Measurements from ENCODE around the gene MIB2. TPM values are rescaled to one million over a fixed set of nuclear protein-coding genes. Genes with fewer than 3 reads are reported as not detected.
"Not testable (repeated sequence)": the region's sequence is repeated elsewhere in the genome, so short reads cannot be mapped to it uniquely, and the experiment has no call there.

MIB2 gene
- total RNA-seq, 1 donor from 2014 or later = 108 TPM

GRCh38 chr1:1672181-1672965, 57.1 kb downstream of the MIB2 start:
- H3K36me3 Mint-ChIP-seq (ENCODE audit: unreplicated experiment) = peaks cover 33% of the 10 kb centered on the region
- H3K4me3 Mint-ChIP-seq (ENCODE audit: unreplicated experiment) = no peak overlapping the region
- no peaks in the 10 kb centered on the region for H3K9me3 Mint-ChIP-seq (ENCODE audit: unreplicated experiment)
- TF ChIP-seq CTCF (IDR thresholded peaks at IDR 0.05) = no peak
- no peaks in the 10 kb centered on the region for H3K27me3 Mint-ChIP-seq (ENCODE audit: unreplicated experiment)
- no peak overlapping the region for H3K27ac Mint-ChIP-seq (ENCODE audit: unreplicated experiment)
- no peak for DNase-seq (ENCODE audit: extremely low spot score, unreplicated experiment)
- H3K4me1 Mint-ChIP-seq (ENCODE audit: unreplicated experiment) = no peaks in the 10 kb centered on the region

GRCh38 chr1:1674806-1675205, 59.5 kb downstream of the MIB2 start:
- DNase-seq (ENCODE audit: extremely low spot score, unreplicated experiment); H3K27ac Mint-ChIP-seq (ENCODE audit: unreplicated experiment); H3K9me3 Mint-ChIP-seq (ENCODE audit: unreplicated experiment); H3K27me3 Mint-ChIP-seq (ENCODE audit: unreplicated experiment); H3K4me3 Mint-ChIP-seq (ENCODE audit: unreplicated experiment); H3K4me1 Mint-ChIP-seq (ENCODE audit: unreplicated experiment): not testable (repeated sequence)
- H3K36me3 Mint-ChIP-seq (ENCODE audit: unreplicated experiment) = peaks cover 22% of the 10 kb centered on the region

GRCh38 chr1:1675218-1675617, 59.9 kb downstream of the MIB2 start:
- not testable (repeated sequence) for H3K27ac Mint-ChIP-seq (ENCODE audit: unreplicated experiment); H3K4me1 Mint-ChIP-seq (ENCODE audit: unreplicated experiment); H3K4me3 Mint-ChIP-seq (ENCODE audit: unreplicated experiment); H3K27me3 Mint-ChIP-seq (ENCODE audit: unreplicated experiment); H3K9me3 Mint-ChIP-seq (ENCODE audit: unreplicated experiment); DNase-seq (ENCODE audit: extremely low spot score, unreplicated experiment)
- H3K36me3 Mint-ChIP-seq (ENCODE audit: unreplicated experiment) = peaks cover 20% of the 10 kb centered on the region

- not testable (repeated sequence) for DNase-seq (ENCODE audit: extremely low spot score, unreplicated experiment)
Observed at GRCh38 chr1:1676087-1676486, 60.8 kb downstream of the MIB2 start.

GRCh38 chr1:1677718-1678580, 62.6 kb downstream of the MIB2 start:
- H3K27ac Mint-ChIP-seq (ENCODE audit: unreplicated experiment) = peak overlapping the region; percentile 50
- no peaks in the 10 kb centered on the region for H3K9me3 Mint-ChIP-seq (ENCODE audit: unreplicated experiment)
- no peaks in the 10 kb centered on the region for H3K27me3 Mint-ChIP-seq (ENCODE audit: unreplicated experiment)
- peaks cover 10% of the 10 kb centered on the region for H3K4me1 Mint-ChIP-seq (ENCODE audit: unreplicated experiment)
- DNase-seq (ENCODE audit: extremely low spot score, unreplicated experiment) = no peak
- no peak overlapping the region for H3K4me3 Mint-ChIP-seq (ENCODE audit: unreplicated experiment)
- TF ChIP-seq CTCF (IDR thresholded peaks at IDR 0.05) = no peak
- peaks cover 7% of the 10 kb centered on the region for H3K36me3 Mint-ChIP-seq (ENCODE audit: unreplicated experiment)

More at GRCh38 chr1:1676087-1676486, 60.8 kb downstream of the MIB2 start:
- H3K9me3 Mint-ChIP-seq (ENCODE audit: unreplicated experiment); H3K27me3 Mint-ChIP-seq (ENCODE audit: unreplicated experiment); H3K27ac Mint-ChIP-seq (ENCODE audit: unreplicated experiment); H3K4me3 Mint-ChIP-seq (ENCODE audit: unreplicated experiment); H3K4me1 Mint-ChIP-seq (ENCODE audit: unreplicated experiment): not testable (repeated sequence)
- peaks cover 14% of the 10 kb centered on the region for H3K36me3 Mint-ChIP-seq (ENCODE audit: unreplicated experiment)

GRCh38 chr1:1678581-1679380, 63.5 kb downstream of the MIB2 start:
- Mint-ChIP-seq H3K4me3 (ENCODE audit: unreplicated experiment) (no peak overlapping the region), H3K4me1 (ENCODE audit: unreplicated experiment) (peaks cover 13% of the 10 kb centered on the region), H3K27me3 (ENCODE audit: unreplicated experiment) (no peaks in the 10 kb centered on the region), H3K27ac (ENCODE audit: unreplicated experiment) (peak overlapping the region; percentile 50), H3K36me3 (ENCODE audit: unreplicated experiment) (peaks cover 6% of the 10 kb centered on the region), H3K9me3 (ENCODE audit: unreplicated experiment) (no peaks in the 10 kb centered on the region)
- DNase-seq (ENCODE audit: extremely low spot score, unreplicated experiment) = no peak
- TF ChIP-seq CTCF (IDR thresholded peaks at IDR 0.05) = no peak
